Cerebellar cortex (tissue), 1 donor: ENCODE data around the gene FGR.
"Not testable (repeated sequence)": the region's sequence is repeated elsewhere in the genome, so short reads cannot be mapped to it uniquely, and the experiment has no call there.

ENCODE experiments used
- DNase-seq: peaks from one replicate; pipeline ENCODE4 v3.0.0-alpha.2; 2015; ENCODE audit warnings: low spot score

Gene FGR

GRCh38 chr1:27634177-27634984 is 604 bp downstream of the FGR start:
- no peak for DNase-seq

- DNase-seq: no peak
Measured at GRCh38 chr1:27633640-27634176, 1.3 kb downstream of the FGR start.

GRCh38 chr1:27633298-27633610 is 1.7 kb downstream of the FGR start:
- no peak for DNase-seq

GRCh38 chr1:27632387-27633297 is 2.3 kb downstream of the FGR start:
- DNase-seq: no peak

GRCh38 chr1:27630859-27631491 is 4.0 kb downstream of the FGR start:
- no peak for DNase-seq

GRCh38 chr1:27628712-27629111 is 6.3 kb downstream of the FGR start:
- DNase-seq: no peak

- not testable (repeated sequence) for DNase-seq
Measured at GRCh38 chr1:27627733-27628132, 7.3 kb downstream of the FGR start.

GRCh38 chr1:27627061-27627460 is 7.9 kb downstream of the FGR start:
- no peak for DNase-seq

GRCh38 chr1:27626031-27626935 is 8.7 kb downstream of the FGR start:
- DNase-seq: no peak

GRCh38 chr1:27624467-27625178 is 10.4 kb downstream of the FGR start:
- no peak for DNase-seq

- no peak for DNase-seq
Measured at GRCh38 chr1:27623327-27624212, 11.4 kb downstream of the FGR start.

GRCh38 chr1:27622828-27623227 is 12.2 kb downstream of the FGR start:
- no peak for DNase-seq

GRCh38 chr1:27621051-27621920 is 13.7 kb downstream of the FGR start:
- no peak for DNase-seq

- not testable (repeated sequence) for DNase-seq
Measured at GRCh38 chr1:27619782-27620438, 15.1 kb downstream of the FGR start.

GRCh38 chr1:27618341-27619082 is 16.5 kb downstream of the FGR start:
- no peak for DNase-seq

- no peak for DNase-seq
Measured at GRCh38 chr1:27617420-27617819, 17.6 kb downstream of the FGR start.

GRCh38 chr1:27616441-27616840 is 18.5 kb downstream of the FGR start:
- DNase-seq: no peak
